GM18507 (cell line): Measurements from ENCODE around the gene RHBDL3.
A peak's percentile ranks its signal among the peaks of the same experiment; 100 is the strongest.

Experiments used
- DNase-seq: peaks from one replicate; pipeline ENCODE4 v3.0.0; 2011; ENCODE audit warnings: low read depth; ENCODE audit not compliant: insufficient read length; ENCODE audit errors: extremely low spot score
- FAIRE-seq: peaks from 2 replicates; lab custom pipeline; 2011; peaks lifted over from hg19 to GRCh38; lab: Jason Lieb, UNC

The RHBDL3 gene

GRCh38 chr17:32264823-32265191 is 825 bp upstream of the RHBDL3 start:
- no peak for DNase-seq
- no peak for FAIRE-seq

DNA sequence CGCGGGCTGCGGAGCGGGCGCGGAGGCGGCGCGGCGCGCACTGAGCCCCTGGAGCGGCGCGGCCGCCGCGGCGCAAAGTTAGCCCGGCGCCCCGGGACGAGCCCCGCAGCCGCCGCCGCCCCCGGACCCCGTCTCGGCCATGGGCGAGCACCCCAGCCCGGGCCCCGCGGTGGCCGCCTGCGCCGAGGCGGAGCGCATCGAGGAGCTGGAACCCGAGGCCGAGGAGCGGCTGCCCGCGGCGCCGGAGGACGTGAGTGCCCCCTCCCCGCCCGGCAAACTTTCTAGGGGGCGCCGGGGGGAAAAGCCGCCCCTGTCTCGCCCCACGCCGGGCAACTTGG is 388 bp downstream of the RHBDL3 start:
- FAIRE-seq (no peak), DNase-seq (no peak)

- DNase-seq = no peak
- FAIRE-seq = peak; percentile 39
Measured at GRCh38 chr17:32266389-32267301, 1.0 kb downstream of the RHBDL3 start.

DNA sequence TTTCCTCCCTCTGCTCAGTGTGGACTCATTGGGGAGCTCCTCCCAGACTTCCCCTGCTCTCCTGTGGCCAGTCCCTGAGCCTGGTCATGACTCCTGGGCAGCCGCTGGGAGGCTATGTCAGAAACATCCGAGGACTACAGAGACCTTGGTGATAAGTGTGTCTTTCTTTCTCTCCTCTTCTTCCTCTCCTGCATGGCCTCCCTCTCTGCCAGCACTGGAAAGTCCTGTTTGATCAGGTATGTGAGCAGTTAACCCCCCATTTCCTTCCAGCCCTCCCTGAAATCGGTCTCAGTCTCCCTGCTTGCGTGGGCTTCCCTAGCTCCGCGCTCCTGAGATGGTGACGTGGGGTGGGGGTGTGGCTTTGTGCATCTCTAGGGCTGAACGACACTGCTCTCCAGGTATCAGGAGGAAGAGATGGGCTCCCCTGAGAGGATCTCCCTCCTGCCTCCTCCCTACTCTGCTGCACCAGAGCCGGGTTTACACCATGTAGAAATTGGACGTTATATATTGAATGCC is 2.1 kb downstream of the RHBDL3 start:
- FAIRE-seq = peak; percentile 41
- DNase-seq = no peak

DNA sequence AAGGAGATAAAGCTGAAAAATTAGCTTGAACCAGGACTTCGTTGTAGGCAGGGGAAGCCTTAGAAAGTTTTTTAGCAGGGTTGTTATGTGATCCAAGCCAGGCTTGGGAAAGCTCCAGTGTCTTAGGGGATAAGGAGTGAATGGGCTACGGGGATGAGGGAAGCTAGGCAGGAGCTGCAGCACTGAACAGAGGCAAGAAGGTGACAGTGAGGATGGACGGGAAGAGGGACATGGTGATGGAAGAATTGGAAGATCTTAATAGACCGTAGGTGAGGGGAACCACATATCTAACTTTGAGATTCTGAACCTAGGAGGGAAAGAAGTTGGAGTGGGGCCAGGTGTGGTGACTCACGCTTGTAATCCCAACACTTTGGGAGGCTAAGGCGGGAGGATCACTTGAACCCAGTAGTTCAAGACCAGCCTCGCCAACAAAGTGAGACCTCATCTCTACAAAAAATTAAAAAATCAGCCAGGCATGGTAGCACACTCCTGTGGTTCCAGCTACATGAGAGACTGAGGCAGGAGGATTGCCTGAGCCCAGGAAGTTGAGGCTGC is 3.2 kb downstream of the RHBDL3 start:
- no peak for FAIRE-seq
- no peak for DNase-seq

DNA sequence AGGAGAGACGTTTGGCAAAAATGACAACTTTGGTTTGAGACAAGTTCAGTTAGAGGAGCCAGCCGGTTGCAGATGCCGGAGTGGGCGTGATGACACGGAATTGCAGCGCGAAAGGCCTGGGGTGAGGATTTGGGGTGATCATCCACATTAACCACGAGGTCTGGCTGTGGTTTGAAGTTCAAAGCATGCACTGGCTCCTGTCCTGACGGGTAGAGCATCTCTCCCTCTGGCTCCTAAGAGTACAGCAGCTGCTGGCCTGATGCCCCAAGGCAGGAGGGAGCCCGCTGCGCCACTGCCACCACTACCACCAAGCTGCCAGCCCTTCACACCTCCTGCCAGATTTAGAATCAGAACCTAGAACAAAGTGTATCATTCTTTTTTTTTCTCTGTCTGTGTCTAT is 3.7 kb downstream of the RHBDL3 start:
- DNase-seq (no peak), FAIRE-seq (no peak)

DNA sequence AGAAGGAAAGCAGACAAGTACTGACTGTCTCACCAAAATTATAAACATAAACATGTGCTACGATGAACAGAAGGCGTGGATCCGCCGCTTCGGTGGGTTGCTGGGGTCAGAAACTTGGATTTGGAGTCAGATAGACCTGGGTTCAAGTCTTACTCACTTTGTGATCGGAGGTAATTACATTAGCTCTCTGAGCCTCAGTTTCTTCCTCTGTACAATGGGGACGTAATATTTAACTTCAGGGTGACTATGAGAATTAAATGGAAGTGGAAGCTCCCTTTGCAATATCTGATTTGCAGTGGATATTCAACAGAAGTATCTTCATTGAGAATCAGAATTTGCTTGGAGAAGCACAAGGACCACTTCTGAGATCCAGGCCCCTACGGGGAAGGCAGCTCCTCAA is 6.2 kb downstream of the RHBDL3 start:
- DNase-seq = no peak

GRCh38 chr17:32274101-32274500 is 8.5 kb downstream of the RHBDL3 start:
- FAIRE-seq = no peak

More for the DNA sequence above, 6.2 kb downstream of the RHBDL3 start:
- FAIRE-seq = no peak

GRCh38 chr17:32274643-32275042 is 9.0 kb downstream of the RHBDL3 start:
- no peak for FAIRE-seq

More at GRCh38 chr17:32274101-32274500, 8.5 kb downstream of the RHBDL3 start:
- DNase-seq = no peak

GRCh38 chr17:32275060-32276042 is 9.7 kb downstream of the RHBDL3 start:
- DNase-seq (no peak), FAIRE-seq (no peak)

More at GRCh38 chr17:32274643-32275042, 9.0 kb downstream of the RHBDL3 start:
- DNase-seq = no peak

DNA sequence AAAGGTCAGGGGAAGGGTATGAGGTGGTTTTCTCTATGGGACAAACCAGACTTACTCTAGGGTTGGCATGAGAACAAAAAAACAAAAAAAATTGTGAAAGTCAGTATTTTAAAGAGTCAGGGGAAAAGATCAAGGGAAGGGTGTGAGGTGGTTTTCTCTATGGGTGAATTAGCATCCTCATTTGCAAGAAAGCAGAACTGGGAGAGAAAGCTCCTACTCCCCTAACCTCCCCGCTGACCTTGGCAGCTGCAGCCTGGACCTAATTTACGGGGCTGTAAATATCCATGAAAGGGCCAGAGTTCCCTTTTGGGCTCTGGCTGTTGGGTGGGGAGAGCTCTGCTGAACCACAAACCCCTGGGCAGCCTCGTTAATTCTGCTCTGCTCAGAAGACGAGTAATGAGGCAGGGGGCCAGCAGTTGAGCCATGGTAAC is 10.6 kb downstream of the RHBDL3 start:
- DNase-seq (no peak), FAIRE-seq (peak; percentile 70)

DNA sequence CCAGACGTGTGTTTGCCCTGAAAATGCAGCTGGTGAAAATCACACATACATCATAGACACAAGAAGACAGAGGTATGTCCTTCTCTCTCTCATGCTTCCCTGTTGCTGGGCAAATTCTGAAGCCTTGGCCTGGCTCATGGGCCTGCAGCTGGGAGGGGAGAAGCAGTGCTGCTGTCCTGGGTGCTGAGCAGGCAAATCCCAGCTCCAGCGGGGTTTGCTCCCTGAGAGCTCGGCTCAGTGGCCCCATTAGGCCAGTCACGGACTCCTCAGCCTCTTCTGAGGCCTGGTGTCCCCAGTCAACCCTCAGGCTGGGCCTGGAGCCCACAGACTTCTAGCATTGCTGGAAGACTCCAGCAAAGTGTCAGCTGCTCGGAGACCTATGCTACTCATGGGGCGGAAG is 11.7 kb downstream of the RHBDL3 start:
- DNase-seq = no peak
- no peak for FAIRE-seq

DNA sequence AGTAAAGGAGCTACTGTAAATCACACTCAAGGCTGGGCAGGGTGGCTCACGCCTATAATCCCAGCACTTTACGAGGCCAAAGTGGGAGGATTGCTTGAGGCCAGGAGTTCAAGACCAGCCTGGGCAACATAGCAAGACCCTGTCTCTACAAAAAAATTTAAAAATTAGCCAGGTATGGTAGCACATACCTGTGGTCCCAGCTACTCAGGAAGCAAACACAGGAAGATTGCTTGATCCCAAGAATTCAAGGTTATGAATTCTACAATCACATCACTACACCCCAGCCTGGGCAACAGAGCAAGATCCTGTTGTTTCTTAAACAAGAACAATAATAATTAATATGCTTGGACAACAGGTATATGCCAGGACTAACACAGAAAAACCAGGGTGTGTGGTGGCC is 13.2 kb downstream of the RHBDL3 start:
- no peak for DNase-seq
- no peak for FAIRE-seq

- no peak for DNase-seq
- no peak for FAIRE-seq
Measured at GRCh38 chr17:32279891-32280716, 14.5 kb downstream of the RHBDL3 start.

- no peak for FAIRE-seq
- no peak for DNase-seq
Measured at GRCh38 chr17:32281011-32281451, 15.4 kb downstream of the RHBDL3 start.

DNA sequence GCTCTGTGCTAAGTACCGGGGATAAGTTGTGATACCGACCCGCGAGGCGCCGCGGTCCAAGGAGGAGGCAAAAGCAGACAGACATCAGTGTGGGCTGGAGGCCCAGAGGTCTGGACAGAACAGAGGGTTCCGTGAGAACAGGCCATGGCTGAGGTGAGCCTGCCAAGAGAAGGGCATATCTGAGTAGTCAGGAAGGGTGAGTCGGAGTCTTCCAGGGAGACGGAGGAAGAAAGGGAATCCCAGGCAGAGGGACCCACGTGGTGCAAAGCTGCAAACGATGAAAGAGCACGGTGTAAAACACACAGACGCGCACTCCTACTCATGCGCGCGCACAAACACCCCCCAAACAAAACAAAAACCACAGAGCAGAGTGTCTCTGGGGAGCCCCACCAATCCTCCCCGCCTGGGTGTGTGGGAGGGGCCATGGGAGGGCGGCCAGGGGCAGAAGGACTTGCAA is 18.1 kb downstream of the RHBDL3 start:
- FAIRE-seq (no peak), DNase-seq (no peak)

GRCh38 chr17:32285306-32285705 is 19.7 kb downstream of the RHBDL3 start:
- DNase-seq = no peak
- FAIRE-seq = no peak

DNA sequence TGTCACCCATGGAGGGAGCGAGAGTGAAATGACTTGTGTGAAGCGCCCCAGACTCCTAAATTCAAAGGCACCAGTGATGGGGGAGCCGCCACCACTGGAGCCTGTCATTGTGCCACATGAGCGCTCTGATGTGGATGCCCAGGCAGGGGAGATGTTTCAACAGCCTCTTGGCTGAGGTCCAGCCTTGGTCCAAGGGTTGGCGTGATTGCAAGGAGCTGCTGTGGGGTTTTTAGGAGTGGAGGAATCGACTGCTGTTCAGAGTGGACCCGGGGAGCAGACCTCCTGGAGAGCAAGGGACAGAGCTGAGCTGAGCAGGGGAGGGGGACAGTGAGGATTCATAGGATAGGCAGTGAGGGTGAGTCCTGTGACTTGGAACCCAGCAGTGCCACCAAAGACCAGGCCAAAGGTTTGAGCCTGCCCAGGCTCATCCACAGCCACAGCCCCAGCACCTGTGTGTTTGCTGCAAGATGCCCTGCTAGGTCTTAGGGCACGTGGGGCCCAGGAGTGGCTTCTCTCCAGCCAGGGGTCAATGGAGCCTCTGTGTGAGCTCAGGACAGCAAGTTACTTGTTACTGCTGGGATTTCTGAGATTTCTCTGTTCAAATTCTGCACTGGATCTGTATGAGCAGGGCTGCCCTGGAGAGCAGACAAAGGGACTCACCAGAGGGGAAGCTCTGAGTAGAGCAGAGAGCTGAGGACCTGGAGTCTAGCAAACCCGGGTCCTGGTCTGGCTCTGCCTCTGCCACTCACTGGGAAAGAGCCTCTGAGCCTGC is 20.3 kb downstream of the RHBDL3 start:
- no peak for DNase-seq
- no peak for FAIRE-seq
